Body of pancreas (tissue), 4 donors: ENCODE data around the gene ARGLU1.

Experiments used
- CTCF ChIP-seq, 7 experiments: fragments of 450-650 bp in 4 of 7; fragments of 200-600 bp in 3 of 7; sonication (generic) in 3 of 7; IDR thresholded peaks; one replicate each; pipeline ENCODE4 v1.5.1; 2016 to 2019; ENCODE audit warnings: antibody characterized with exemption in 7 of 7
- POLR2A ChIP-seq, 3 donors: fragments of 450-650 bp; IDR thresholded peaks; one replicate each; pipeline ENCODE4 v1.6.1; 2016; ENCODE audit warnings: antibody characterized with exemption in 3 of 3, mild to moderate bottlenecking in 2 of 3

GRCh38 chr13:106532111-106532929, 35.6 kb downstream of the ARGLU1 start:
- TF ChIP-seq CTCF (IDR thresholded peaks at IDR 0.05) (no peak), POLR2A (IDR thresholded peaks at IDR 0.05) (no peak)
